GM12878 (cell line): ENCODE measurements around the gene KLF7. TPM values are rescaled to one million over a fixed set of nuclear protein-coding genes. Genes with fewer than 3 reads are reported as not detected.

Experiments
- ATAC-seq: fragments of 200-7000 bp; cut with Tn5 transposase; 3 replicates; pipeline ENCODE4 v1.9.1; 2020; ENCODE audit warnings: mild to moderate bottlenecking, moderate library complexity
- BruUV-seq: library from RNA; stranded (reverse); fragments of 400-500 nt; replicated peaks from 2 replicates; lab custom pipeline; 2021; lab: Mats Ljungman, UMichigan
- CTCF ChIA-PET: fragments of 300-600 bp; sonication (Branson Sonifier 250); formaldehyde crosslinking; extraction: SDS; loops from one replicate; lab custom pipeline; 2021; ENCODE audit warnings: inconsistent platforms; lab: Yijun Ruan, JAX
- POLR2A ChIA-PET: fragments of 350-600 bp; formaldehyde crosslinking; extraction: SDS; loops from one replicate; lab custom pipeline; 2021; ENCODE audit warnings: inconsistent platforms; lab: Charles Lee
- RAD21 ChIA-PET: fragments of 300-600 bp; sonication (Branson Sonifier 250); formaldehyde crosslinking; loops from one replicate; lab custom pipeline; 2023; ENCODE audit warnings: antibody characterized with exemption; ENCODE audit not compliant: unreplicated experiment; lab: Charles Lee
- SMC1A ChIA-PET: fragments of 300-600 bp; sonication (Branson Sonifier 250); formaldehyde crosslinking; loops from one replicate; lab custom pipeline; 2023; ENCODE audit not compliant: unreplicated experiment, uncharacterized antibody; lab: Charles Lee
- DNase-seq: peaks from one replicate; pipeline ENCODE4 v3.0.0-alpha.2; 2011; ENCODE audit warnings: low read depth, low spot score
- FAIRE-seq: peaks from 3 replicates; lab custom pipeline; 2011; peaks lifted over from hg19 to GRCh38; lab: Jason Lieb, UNC
- H2AFZ ChIP-seq: 2 replicates; pipeline ENCODE4 v1.6.0; 2011; ENCODE audit warnings: low read depth, low read length, control low read depth; ENCODE audit not compliant: control insufficient read depth
- H3K27ac ChIP-seq: 2 replicates; pipeline ENCODE4 v1.5.1; 2011; ENCODE audit warnings: control low read depth; ENCODE audit not compliant: control insufficient read depth, insufficient read depth
- H3K27me3 ChIP-seq, 2 experiments: replicated peaks in 1 of 2; 2 replicates each; pipeline versions ENCODE4 v1.6.0 to v1.6.1; 2011; ENCODE audit warnings: low read length in 1 of 2; ENCODE audit not compliant: control insufficient read depth in 2 of 2, insufficient read depth in 2 of 2
- H3K36me3 ChIP-seq, 2 experiments: 2 replicates each; pipeline ENCODE4 v1.5.1; 2011; ENCODE audit warnings: low read length in 1 of 2; ENCODE audit not compliant: control insufficient read depth in 2 of 2, insufficient read depth in 2 of 2
- H3K4me1 ChIP-seq: 2 replicates; pipeline ENCODE4 v1.6.1; 2011; ENCODE audit warnings: mild to moderate bottlenecking, low read length, moderate library complexity, mixed read lengths; ENCODE audit not compliant: control insufficient read depth, insufficient read depth
- H3K4me2 ChIP-seq: 2 replicates; pipeline ENCODE4 v1.6.0; 2011; ENCODE audit warnings: control low read depth; ENCODE audit not compliant: control insufficient read depth, insufficient read depth
- H3K4me3 ChIP-seq: fragments of 200-600 bp; sonication (generic); 2 replicates; pipeline ENCODE4 v1.5.1; 2016
- H3K79me2 ChIP-seq: 2 replicates; pipeline ENCODE4 v1.6.0; 2011; ENCODE audit warnings: low read length; ENCODE audit not compliant: control insufficient read depth, insufficient read depth
- H3K9ac ChIP-seq: 2 replicates; pipeline ENCODE4 v1.8.0; 2011; ENCODE audit warnings: low read length, control low read depth, mixed read lengths; ENCODE audit not compliant: control insufficient read depth, insufficient read depth
- H3K9me3 ChIP-seq: replicated peaks from 3 replicates; pipeline ENCODE4 v1.5.1; 2011; ENCODE audit warnings: mild to moderate bottlenecking, low read length; ENCODE audit not compliant: control insufficient read depth, insufficient read depth
- H4K20me1 ChIP-seq: 2 replicates; pipeline ENCODE4 v1.6.0; 2011; ENCODE audit not compliant: control insufficient read depth, insufficient read depth
- EGR1 ChIP-seq, 2 experiments: IDR thresholded peaks; 1 replicate in 1 of 2; 2 replicates in 1 of 2; pipeline ENCODE4 v1.6.1; 2011 to 2012; ENCODE audit warnings: low read depth in 2 of 2, low read length in 2 of 2, borderline replicate concordance in 1 of 2, mild to moderate bottlenecking in 1 of 2, moderate library complexity in 1 of 2
- HDAC2 ChIP-seq: fragments of 200-600 bp; sonication (generic); IDR thresholded peaks from 2 replicates; pipeline ENCODE4 v1.6.1; 2017
- NBN ChIP-seq: fragments of 450-650 bp; IDR thresholded peaks from 2 replicates; pipeline ENCODE4 v1.6.1; 2016
- RAD21 ChIP-seq: IDR thresholded peaks from 2 replicates; pipeline ENCODE4 v1.6.1; 2011; ENCODE audit warnings: mild to moderate bottlenecking, low read depth, low read length, moderate library complexity; ENCODE audit not compliant: insufficient read depth
- SMC3 ChIP-seq: IDR thresholded peaks from 2 replicates; pipeline ENCODE4 v1.6.1; 2011; ENCODE audit warnings: low read length, improper control_type of control experiment, borderline replicate concordance
- TAF1 ChIP-seq: IDR thresholded peaks from 2 replicates; pipeline ENCODE4 v1.6.1; 2011; ENCODE audit warnings: mild to moderate bottlenecking, low read depth, low read length, borderline replicate concordance
- in situ Hi-C: fragments of 300-500 bp; cut with MboI; formaldehyde crosslinking; loops from 9 replicates; pipeline ENCODE4 v1.14.3; 2018; ENCODE audit warnings: mixed read lengths
- intact Hi-C: fragments of 100-400 bp; cut with micrococcal nuclease; formaldehyde crosslinking; loops from one replicate; pipeline ENCODE4 v1.14.2; 2022; ENCODE audit not compliant: unreplicated experiment
- polyA plus RNA-seq, 11 experiments: library from polyadenylated mRNA; depleted of rRNA in 4 of 11; unstranded in 6 of 11; stranded (reverse) in 5 of 11; fragments of >200 nt; fragmentation: Nextera tagmentation in 4 of 11; fragmentation: Illumina TruSeq in 1 of 11; extraction: Ambion mirVana in 4 of 11; extraction: Trizol in 1 of 11; gene quantifications; 1 replicate in 1 of 11; 2 replicates in 10 of 11; pipeline versions ENCODE4 v1.2.1 to v1.2.3, GENCODE V29; 2011 to 2016; ENCODE audit warnings: inconsistent platforms in 2 of 11, missing spikeins in 2 of 11, low read depth in 1 of 11
- total RNA-seq, 4 experiments: library from RNA; depleted of rRNA in 3 of 4; stranded (reverse); fragments of >200 nt in 3 of 4; fragmentation: Illumina TruSeq in 1 of 4; extraction: Trizol in 1 of 4; gene quantifications; 2 replicates each; pipeline versions ENCODE4 v1.2.1 to v1.2.3, GENCODE V29; 2013 to 2021
- TF ChIP-seq, protein P1 (sequence below), 3 experiments: IDR thresholded peaks in 2 of 3; conservative IDR thresholded peaks in 1 of 3; 2 replicates each; pipeline ENCODE4 v1.5.1; 2011; ENCODE audit warnings: low read depth in 3 of 3, low read length in 3 of 3, mild to moderate bottlenecking in 3 of 3, control low read depth in 2 of 3, moderate library complexity in 2 of 3, inconsistent platforms in 1 of 3, mixed read lengths in 1 of 3; ENCODE audit not compliant: control insufficient read depth in 2 of 3, insufficient read depth in 1 of 3; ENCODE audit errors: extremely low read depth in 1 of 3

KLF7 gene
- total and polyA plus RNA-seq, 10 of the 15 experiments (the other 5 are each of a cell fraction or from before 2014, with no cell fraction given) = 2.4 to 24.8 (median 8.5) TPM

DNA sequence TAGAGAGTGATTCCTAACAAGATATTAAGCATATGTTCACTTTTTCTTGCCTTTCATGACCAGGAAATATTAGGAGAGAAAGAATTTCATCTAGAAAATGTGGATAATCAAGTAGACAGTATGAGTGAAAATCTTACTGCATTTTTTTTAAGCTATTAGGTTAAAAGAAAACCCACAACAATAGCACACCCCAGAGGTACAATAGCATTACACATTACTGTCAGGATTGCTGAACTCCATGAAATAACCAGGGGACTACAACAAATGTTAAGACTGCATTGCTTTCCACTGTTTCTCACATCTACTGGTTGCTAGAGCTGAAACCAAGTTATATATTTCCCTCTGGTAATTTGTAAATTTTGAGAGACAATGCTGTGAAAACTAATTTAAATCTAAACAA, 33.7 kb downstream of the KLF7 start:
- FAIRE-seq = no peak
- Histone ChIP-seq H3K79me2 (peaks cover 11% of the 10 kb centered on the region), H3K9ac (no peak overlapping the region), H3K9me3 (no peaks in the 10 kb centered on the region; the same call in 2 of the 3 replicates), H3K27me3 (no peaks in the 10 kb centered on the region), H2AFZ (no peak overlapping the region), H3K27ac (no peak overlapping the region), H3K4me2 (no peak overlapping the region), H3K36me3 (no peaks in the 10 kb centered on the region; a peak in 1 of 4 replicates), H4K20me1 (no peaks in the 10 kb centered on the region), H3K4me1 (peaks cover 2% of the 10 kb centered on the region; the same call in 1 of the 2 replicates), H3K4me3 (no peak overlapping the region)
- no peak for TF ChIP-seq SMC3
- TF ChIP-seq HDAC2 = no peak
- no peak for TF ChIP-seq NBN
- TF ChIP-seq RAD21 = peak; percentile 27; the same call in 1 of the 2 replicates
- no peak for TF ChIP-seq EGR1 (IDR thresholded peaks at IDR 0.05; ENCODE audit: borderline replicate concordance in 1 of 2, low read depth in 2 of 2, low read length in 2 of 2)
- no peak for TF ChIP-seq TAF1
- TF ChIP-seq, protein P1, sequence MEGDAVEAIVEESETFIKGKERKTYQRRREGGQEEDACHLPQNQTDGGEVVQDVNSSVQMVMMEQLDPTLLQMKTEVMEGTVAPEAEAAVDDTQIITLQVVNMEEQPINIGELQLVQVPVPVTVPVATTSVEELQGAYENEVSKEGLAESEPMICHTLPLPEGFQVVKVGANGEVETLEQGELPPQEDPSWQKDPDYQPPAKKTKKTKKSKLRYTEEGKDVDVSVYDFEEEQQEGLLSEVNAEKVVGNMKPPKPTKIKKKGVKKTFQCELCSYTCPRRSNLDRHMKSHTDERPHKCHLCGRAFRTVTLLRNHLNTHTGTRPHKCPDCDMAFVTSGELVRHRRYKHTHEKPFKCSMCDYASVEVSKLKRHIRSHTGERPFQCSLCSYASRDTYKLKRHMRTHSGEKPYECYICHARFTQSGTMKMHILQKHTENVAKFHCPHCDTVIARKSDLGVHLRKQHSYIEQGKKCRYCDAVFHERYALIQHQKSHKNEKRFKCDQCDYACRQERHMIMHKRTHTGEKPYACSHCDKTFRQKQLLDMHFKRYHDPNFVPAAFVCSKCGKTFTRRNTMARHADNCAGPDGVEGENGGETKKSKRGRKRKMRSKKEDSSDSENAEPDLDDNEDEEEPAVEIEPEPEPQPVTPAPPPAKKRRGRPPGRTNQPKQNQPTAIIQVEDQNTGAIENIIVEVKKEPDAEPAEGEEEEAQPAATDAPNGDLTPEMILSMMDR (IDR thresholded peaks at IDR 0.05 in 2 of 3, conservative IDR thresholded peaks at IDR 0.05 in 1 of 3; ENCODE audit: control insufficient read depth in 2 of 3, extremely low read depth in 1 of 3, insufficient read depth in 1 of 3, low read depth in 3 of 3, low read length in 3 of 3) = peak in 1 of 3 experiments; percentile 9; a peak in 1 of 6 replicates
- ChIA-PET CTCF (interaction anchor here (0.9 to 2.1 kb wide), 5 partner anchors 9 to 342 kb away, joined by 3 to 7 read pairs (median 3); no protein-coding TSS in a partner anchor), SMC1A (interaction anchor here (0.7 to 8.3 kb wide), 7 partner anchors 11 to 204 kb away, joined by 3 to 51 read pairs (median 5); partner anchors contain the start of gene KLF7), RAD21 (interaction anchor here (0.8 to 3.0 kb wide), 6 partner anchors 10 to 142 kb away, joined by 3 to 13 read pairs (median 4); no protein-coding TSS in a partner anchor), POLR2A (interaction anchor here (1.2 to 1.7 kb wide), 2 partner anchors 9 to 33 kb away, joined by 3 to 7 read pairs; no protein-coding TSS in a partner anchor)
- intact Hi-C loops (no loop called here), in situ Hi-C loops (no loop called here)
- ATAC-seq = peak; percentile 52; the same call in 2 of the 3 replicates
- no TSS peak for BruUV-seq
- DNase-seq = no peak
